Brain microvascular endothelial cell (primary cell): ENCODE results near the gene CDC73.

ENCODE experiments used
- DNase-seq: peaks from one replicate; pipeline ENCODE4 v3.0.0-alpha.2; 2020
- H3K27ac ChIP-seq: fragments of 250-450 bp; sonication (Bioruptor Pico); 2 replicates; pipeline ENCODE4 v1.5.1; 2020; ENCODE audit warnings: mild to moderate bottlenecking, moderate library complexity
- H3K27me3 ChIP-seq: fragments of 250-450 bp; sonication (Bioruptor Pico); replicated peaks from 2 replicates; pipeline ENCODE4 v1.5.1; 2020; ENCODE audit warnings: mild to moderate bottlenecking
- H3K36me3 ChIP-seq: fragments of 250-450 bp; sonication (Bioruptor Pico); replicated peaks from 2 replicates; pipeline ENCODE4 v1.5.1; 2020; ENCODE audit warnings: mild to moderate bottlenecking
- H3K4me3 ChIP-seq: 2 replicates; pipeline ENCODE4 v1.5.1; 2011; ENCODE audit warnings: low read depth, mild to moderate bottlenecking, control low read depth, low read length, moderate library complexity
- CTCF ChIP-seq: IDR thresholded peaks from 2 replicates; pipeline ENCODE4 v1.5.1; 2011; ENCODE audit warnings: low read depth, mild to moderate bottlenecking, moderate library complexity, low read length, control low read depth, inconsistent platforms; ENCODE audit errors: missing control alignments
- in situ Hi-C: cut with HindIII; loops from 2 replicates; pipeline ENCODE4 v1.10.0; 2017; ENCODE audit warnings: low sequenced_read_pairs, low pct_ligation_motif_present

Gene CDC73

DNA sequence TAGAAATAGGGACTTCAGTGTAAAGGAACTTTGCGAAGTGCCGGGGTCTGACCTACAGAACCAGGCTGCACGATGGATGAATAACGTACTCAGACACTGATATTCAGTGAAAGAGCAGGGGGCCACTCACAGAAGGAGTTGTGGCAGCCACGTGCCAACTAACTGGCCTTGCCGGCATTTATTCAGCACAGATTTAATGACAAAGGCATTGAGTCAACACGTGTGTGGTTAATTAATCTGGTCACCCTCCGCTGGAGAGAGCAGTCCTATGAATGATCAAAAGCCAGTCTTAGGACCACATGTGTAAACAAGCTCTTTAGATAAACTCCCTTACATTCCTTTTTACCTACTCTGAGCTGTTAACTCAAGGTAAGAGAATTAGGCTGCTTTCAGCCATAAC, 70.8 kb downstream of the CDC73 start:
- no peak overlapping the region for H3K27ac ChIP-seq
- DNase-seq: no peak
- no peaks in the 10 kb centered on the region for H3K27me3 ChIP-seq
- in situ Hi-C loops: no loop called here
- no peaks in the 10 kb centered on the region for H3K36me3 ChIP-seq
- no peak overlapping the region for H3K4me3 ChIP-seq
- TF ChIP-seq CTCF: no peak

DNA sequence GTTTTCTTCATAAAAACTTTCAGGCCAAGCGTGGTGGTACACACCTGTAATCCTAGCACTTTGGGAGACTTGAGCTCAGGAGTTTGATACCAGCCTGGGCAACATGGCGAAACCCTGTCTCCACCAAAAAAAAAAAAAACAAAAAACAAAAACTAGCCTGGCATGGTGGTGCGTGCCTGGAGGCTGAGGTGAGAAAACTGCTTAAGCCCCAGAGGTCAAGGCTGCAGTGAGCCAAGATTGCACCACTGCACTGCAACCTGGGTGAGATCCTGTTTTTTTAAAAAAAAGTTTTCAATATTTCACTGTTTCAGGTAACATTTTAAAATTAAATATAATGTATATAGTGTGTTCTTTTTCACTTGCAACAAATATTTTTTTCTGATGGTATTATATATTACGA, 78.1 kb downstream of the CDC73 start:
- in situ Hi-C loops: no loop called here
- Histone ChIP-seq H3K27ac (no peak overlapping the region), H3K36me3 (no peaks in the 10 kb centered on the region), H3K27me3 (no peaks in the 10 kb centered on the region), H3K4me3 (no peak overlapping the region)
- no peak for DNase-seq
- TF ChIP-seq CTCF: no peak

DNA sequence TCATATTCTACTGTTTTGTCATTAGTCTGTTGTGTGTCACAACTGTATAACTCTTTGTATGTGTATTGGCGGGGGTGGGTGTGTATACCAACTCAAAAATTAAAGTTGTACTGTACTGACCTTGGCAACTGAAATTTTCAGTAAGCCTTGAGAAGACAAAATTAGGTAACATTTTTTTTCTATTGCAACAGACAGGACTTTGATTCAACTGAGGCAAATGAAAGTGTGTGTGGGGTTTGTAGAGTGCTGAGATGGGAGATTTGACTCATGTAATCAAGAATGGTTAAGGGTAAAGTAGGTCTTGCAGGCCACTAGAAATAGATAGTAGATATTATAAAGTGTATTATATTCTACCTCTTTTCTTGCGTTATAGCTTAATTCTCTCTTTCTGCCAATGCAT, 79.2 kb downstream of the CDC73 start:
- no peaks in the 10 kb centered on the region for H3K36me3 ChIP-seq
- in situ Hi-C loops: no loop called here
- no peak overlapping the region for H3K4me3 ChIP-seq
- H3K27ac ChIP-seq: no peak overlapping the region
- no peak for DNase-seq
- H3K27me3 ChIP-seq: no peaks in the 10 kb centered on the region
- no peak for TF ChIP-seq CTCF

DNA sequence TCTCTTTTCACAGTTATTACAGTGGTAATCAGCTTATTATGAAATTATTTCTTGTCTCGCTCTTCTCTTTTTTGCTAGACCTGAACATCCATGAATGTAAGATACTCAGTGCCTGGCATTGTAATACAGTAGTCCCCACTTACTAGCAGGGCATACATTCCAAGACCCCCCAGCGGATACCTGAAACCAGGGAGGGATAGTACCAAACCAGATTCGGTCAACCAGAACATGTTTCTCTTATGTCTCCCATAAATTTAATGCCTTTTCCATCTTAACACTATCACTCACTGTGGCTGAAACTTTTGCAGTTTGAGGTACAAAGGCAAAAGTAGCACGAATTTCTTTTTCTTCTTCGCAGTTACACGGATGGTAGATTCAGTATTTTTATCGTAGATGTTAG, 89.2 kb downstream of the CDC73 start:
- H3K27me3 ChIP-seq: no peaks in the 10 kb centered on the region
- H3K4me3 ChIP-seq: no peak overlapping the region
- no peak for TF ChIP-seq CTCF
- DNase-seq: no peak
- H3K36me3 ChIP-seq: peaks cover 4% of the 10 kb centered on the region
- peak overlapping the region; percentile 81 for H3K27ac ChIP-seq
- in situ Hi-C loops: no loop called here

DNA sequence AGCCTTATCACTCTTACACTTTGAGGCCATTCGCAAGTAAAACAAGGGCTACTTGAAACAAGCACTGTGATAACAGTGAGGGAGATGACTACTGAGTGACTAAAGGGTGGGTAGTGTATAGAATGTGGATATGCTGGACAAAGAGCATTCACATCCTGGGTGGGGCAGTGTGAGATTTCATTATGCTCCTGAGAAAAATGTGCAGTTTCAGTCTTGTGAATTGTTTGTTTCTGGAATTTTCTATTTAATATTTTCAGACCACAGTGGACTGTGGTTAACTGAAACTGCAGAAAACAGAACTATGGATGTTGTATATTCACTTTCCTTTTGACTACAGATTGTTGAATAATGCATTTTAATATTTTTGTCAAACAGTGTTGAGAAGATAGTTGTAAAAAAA, 89.7 kb downstream of the CDC73 start:
- DNase-seq: peak; percentile 88
- Histone ChIP-seq H3K4me3 (no peak overlapping the region), H3K27ac (peak overlapping the region; percentile 81), H3K36me3 (peaks cover 4% of the 10 kb centered on the region), H3K27me3 (no peaks in the 10 kb centered on the region)
- in situ Hi-C loops: no loop called here
- TF ChIP-seq CTCF: no peak

DNA sequence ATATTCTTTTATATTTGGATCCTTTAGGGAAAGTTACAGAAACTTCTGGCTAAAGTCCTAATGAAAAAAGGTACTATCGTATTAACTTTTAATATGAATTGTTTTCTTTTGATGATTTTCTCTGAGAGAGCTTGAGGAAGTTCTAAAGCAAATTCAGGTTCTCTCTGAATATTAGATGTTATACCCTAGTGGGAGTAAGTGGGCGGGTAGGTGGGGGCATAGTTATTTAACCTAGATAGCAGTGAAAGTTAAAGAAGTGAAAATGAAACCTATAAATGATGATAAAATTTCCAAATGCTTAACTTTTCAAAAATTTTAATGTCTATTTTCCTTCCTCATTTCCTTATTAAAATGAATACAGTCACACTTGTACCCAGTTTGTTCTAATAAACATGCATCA, 90.8 kb downstream of the CDC73 start:
- Histone ChIP-seq H3K27me3 (no peaks in the 10 kb centered on the region), H3K4me3 (no peak overlapping the region), H3K36me3 (peaks cover 9% of the 10 kb centered on the region), H3K27ac (peak overlapping the region; percentile 81)
- no peak for TF ChIP-seq CTCF
- DNase-seq: no peak
- in situ Hi-C loops: no loop called here
